ENCODE results near the gene ZBTB20.

DNA sequence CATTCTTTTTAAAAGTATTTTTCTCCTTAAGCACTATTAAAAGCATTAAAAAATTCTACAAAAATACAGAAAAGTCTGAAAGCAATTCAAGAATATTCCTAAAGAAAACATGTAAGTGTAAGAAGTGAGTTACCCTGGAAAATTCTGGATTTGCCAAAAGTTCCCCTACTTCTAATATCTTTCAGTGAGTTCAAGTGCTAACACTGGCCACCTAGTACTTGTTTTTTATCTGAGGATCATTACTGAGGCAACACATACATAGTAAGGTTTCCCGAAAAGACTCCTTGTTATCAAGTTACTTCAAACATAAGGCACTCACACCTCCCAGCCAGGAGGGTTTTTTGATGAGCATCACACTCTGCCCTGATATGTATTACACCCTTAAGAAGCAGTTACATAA, 694.8 kb downstream of the ZBTB20 start:
- TF ChIP-seq, protein P1, sequence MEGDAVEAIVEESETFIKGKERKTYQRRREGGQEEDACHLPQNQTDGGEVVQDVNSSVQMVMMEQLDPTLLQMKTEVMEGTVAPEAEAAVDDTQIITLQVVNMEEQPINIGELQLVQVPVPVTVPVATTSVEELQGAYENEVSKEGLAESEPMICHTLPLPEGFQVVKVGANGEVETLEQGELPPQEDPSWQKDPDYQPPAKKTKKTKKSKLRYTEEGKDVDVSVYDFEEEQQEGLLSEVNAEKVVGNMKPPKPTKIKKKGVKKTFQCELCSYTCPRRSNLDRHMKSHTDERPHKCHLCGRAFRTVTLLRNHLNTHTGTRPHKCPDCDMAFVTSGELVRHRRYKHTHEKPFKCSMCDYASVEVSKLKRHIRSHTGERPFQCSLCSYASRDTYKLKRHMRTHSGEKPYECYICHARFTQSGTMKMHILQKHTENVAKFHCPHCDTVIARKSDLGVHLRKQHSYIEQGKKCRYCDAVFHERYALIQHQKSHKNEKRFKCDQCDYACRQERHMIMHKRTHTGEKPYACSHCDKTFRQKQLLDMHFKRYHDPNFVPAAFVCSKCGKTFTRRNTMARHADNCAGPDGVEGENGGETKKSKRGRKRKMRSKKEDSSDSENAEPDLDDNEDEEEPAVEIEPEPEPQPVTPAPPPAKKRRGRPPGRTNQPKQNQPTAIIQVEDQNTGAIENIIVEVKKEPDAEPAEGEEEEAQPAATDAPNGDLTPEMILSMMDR (IDR thresholded peaks at IDR 0.05), result no peak
- TF ChIP-seq POLR2AphosphoS5 (IDR thresholded peaks at IDR 0.05), result no peak
